Measurements from ENCODE around the gene UBE2D2.

DNA sequence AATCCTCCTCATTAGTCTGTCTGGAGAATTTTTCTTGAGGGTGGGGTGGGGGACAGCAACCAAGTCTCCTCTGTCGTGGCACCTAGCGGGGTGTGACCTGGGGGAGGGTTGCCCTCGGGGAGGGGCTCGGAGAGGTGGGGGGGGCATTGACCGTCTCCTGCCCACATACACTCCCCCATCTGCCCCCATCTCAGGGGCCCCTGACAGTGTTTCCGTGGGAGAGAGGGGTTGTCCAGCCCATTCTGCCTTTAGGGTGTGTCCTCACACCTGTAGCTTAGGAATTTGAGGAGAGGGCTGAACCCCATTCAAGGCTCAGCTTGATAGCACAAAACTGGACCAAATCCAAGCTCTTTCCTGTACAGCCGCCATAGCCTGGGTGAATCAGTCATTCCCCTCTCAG lies 81.1 kb downstream of the UBE2D2 start:
- TF ChIP-seq POLR2AphosphoS5 (IDR thresholded peaks at IDR 0.05; ENCODE audit: low read depth, low read length) (no peak), SMAD1 (CRISPR knock-in tag; IDR thresholded peaks at IDR 0.05; ENCODE audit: borderline replicate concordance, low read depth) (no peak), TAF1 (CRISPR knock-in tag; IDR thresholded peaks at IDR 0.05) (no peak), ZNF530 (CRISPR knock-in tag; IDR thresholded peaks at IDR 0.05; ENCODE audit: low read depth) (no peak), TOE1 (CRISPR knock-in tag; IDR thresholded peaks at IDR 0.05) (no peak), JUN (CRISPR knock-in tag; IDR thresholded peaks at IDR 0.05) (no peak), EZH2 (conservative IDR thresholded peaks at IDR 0.05; ENCODE audit: low read depth, low read length) (no peak), GABPA (IDR thresholded peaks at IDR 0.05; ENCODE audit: low read depth, low read length) (no peak), GABPA (CRISPR knock-in tag; IDR thresholded peaks at IDR 0.05; ENCODE audit: low read depth) (no peak), CREM (IDR thresholded peaks at IDR 0.05) (no peak), CREM (CRISPR knock-in tag; IDR thresholded peaks at IDR 0.05) (no peak), NFE2L1 (CRISPR knock-in tag; IDR thresholded peaks at IDR 0.05; ENCODE audit: borderline replicate concordance) (no peak)
- TF ChIP-seq, protein P1, sequence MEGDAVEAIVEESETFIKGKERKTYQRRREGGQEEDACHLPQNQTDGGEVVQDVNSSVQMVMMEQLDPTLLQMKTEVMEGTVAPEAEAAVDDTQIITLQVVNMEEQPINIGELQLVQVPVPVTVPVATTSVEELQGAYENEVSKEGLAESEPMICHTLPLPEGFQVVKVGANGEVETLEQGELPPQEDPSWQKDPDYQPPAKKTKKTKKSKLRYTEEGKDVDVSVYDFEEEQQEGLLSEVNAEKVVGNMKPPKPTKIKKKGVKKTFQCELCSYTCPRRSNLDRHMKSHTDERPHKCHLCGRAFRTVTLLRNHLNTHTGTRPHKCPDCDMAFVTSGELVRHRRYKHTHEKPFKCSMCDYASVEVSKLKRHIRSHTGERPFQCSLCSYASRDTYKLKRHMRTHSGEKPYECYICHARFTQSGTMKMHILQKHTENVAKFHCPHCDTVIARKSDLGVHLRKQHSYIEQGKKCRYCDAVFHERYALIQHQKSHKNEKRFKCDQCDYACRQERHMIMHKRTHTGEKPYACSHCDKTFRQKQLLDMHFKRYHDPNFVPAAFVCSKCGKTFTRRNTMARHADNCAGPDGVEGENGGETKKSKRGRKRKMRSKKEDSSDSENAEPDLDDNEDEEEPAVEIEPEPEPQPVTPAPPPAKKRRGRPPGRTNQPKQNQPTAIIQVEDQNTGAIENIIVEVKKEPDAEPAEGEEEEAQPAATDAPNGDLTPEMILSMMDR (CRISPR knock-in tag; IDR thresholded peaks at IDR 0.05), result no peak
- TF ChIP-seq, protein P2, sequence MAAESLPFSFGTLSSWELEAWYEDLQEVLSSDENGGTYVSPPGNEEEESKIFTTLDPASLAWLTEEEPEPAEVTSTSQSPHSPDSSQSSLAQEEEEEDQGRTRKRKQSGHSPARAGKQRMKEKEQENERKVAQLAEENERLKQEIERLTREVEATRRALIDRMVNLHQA (CRISPR knock-in tag; IDR thresholded peaks at IDR 0.05), result no peak
- TF ChIP-seq, protein P3, sequence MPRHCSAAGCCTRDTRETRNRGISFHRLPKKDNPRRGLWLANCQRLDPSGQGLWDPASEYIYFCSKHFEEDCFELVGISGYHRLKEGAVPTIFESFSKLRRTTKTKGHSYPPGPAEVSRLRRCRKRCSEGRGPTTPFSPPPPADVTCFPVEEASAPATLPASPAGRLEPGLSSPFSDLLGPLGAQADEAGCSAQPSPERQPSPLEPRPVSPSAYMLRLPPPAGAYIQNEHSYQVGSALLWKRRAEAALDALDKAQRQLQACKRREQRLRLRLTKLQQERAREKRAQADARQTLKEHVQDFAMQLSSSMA (CRISPR knock-in tag; IDR thresholded peaks at IDR 0.05), result no peak
